B cell (primary cell): Measurements from ENCODE around the gene RNF223. TPM values are rescaled to one million over a fixed set of nuclear protein-coding genes. Genes with fewer than 3 reads are reported as not detected.

ENCODE experiments used
- ATAC-seq: fragments of 200-7000 bp; cut with Tn5 transposase; one replicate; pipeline ENCODE4 v1.10.0; 2021; ENCODE audit warnings: low read depth, mild to moderate bottlenecking, moderate number of reproducible peaks, moderate library complexity
- CTCF ChIA-PET: fragments of 350-600 bp; sonication (Branson Sonifier 250); formaldehyde crosslinking; loops from one replicate; lab custom pipeline; 2021; ENCODE audit warnings: antibody characterized with exemption, inconsistent platforms; lab: Charles Lee
- POLR2A ChIA-PET: fragments of 350-600 bp; sonication (Branson Sonifier 250); formaldehyde crosslinking; loops from one replicate; lab custom pipeline; 2021; ENCODE audit warnings: antibody characterized with exemption; lab: Charles Lee
- DNase-seq: peaks from one replicate; pipeline ENCODE4 v3.0.0; 2013
- H2AFZ ChIP-seq: 2 replicates; pipeline ENCODE4 v1.6.1; 2012; ENCODE audit warnings: mild to moderate bottlenecking, low read depth, low read length; ENCODE audit not compliant: insufficient read depth, poor library complexity, severe bottlenecking
- H3K27ac ChIP-seq, 2 donors: 1 replicate in 1 of 2; 2 replicates in 1 of 2; pipeline ENCODE4 v1.5.1; 2012 to 2013; ENCODE audit warnings: low read length in 2 of 2, mild to moderate bottlenecking in 2 of 2, moderate library complexity in 1 of 2
- H3K27me3 ChIP-seq, 4 experiments: fragments of 200-600 bp in 1 of 4; sonication (generic) in 1 of 4; replicated peaks in 1 of 4; 1 replicate in 2 of 4; 2 replicates in 2 of 4; pipeline versions ENCODE4 v1.6.1 to v1.7.0; 2013 to 2016; ENCODE audit warnings: low read length in 3 of 4, mild to moderate bottlenecking in 2 of 4, mixed read lengths in 1 of 4, moderate library complexity in 1 of 4; ENCODE audit not compliant: insufficient read depth in 4 of 4, control insufficient read depth in 3 of 4; ENCODE audit errors: control extremely low read depth in 1 of 4
- H3K36me3 ChIP-seq, 2 experiments: replicated peaks in 1 of 2; 1 replicate in 1 of 2; 2 replicates in 1 of 2; pipeline versions ENCODE4 v1.6.1 to v1.7.1; 2013; ENCODE audit warnings: low read length in 1 of 2; ENCODE audit not compliant: insufficient read depth in 2 of 2, control insufficient read depth in 1 of 2; ENCODE audit errors: control extremely low read depth in 1 of 2, extremely low read depth in 1 of 2
- H3K4me1 ChIP-seq, 2 donors: fragments of 200-600 bp in 1 of 2; sonication (generic) in 1 of 2; 1 replicate in 1 of 2; 2 replicates in 1 of 2; pipeline versions ENCODE4 v1.5.1 to v1.6.1; 2013 to 2017; ENCODE audit warnings: low read length in 2 of 2; ENCODE audit not compliant: control insufficient read depth in 2 of 2, insufficient read depth in 2 of 2
- H3K4me2 ChIP-seq: replicated peaks from 2 replicates; pipeline ENCODE3; 2012; ENCODE audit warnings: mild to moderate bottlenecking, low read depth, low read length; ENCODE audit not compliant: poor library complexity, severe bottlenecking
- H3K4me3 ChIP-seq, 5 experiments: fragments of 200-600 bp in 1 of 5; sonication (generic) in 1 of 5; 1 replicate in 3 of 5; 2 replicates in 2 of 5; pipeline versions ENCODE4 v1.5.1 to v1.7.0; 2011 to 2016; ENCODE audit warnings: low read length in 4 of 5, mild to moderate bottlenecking in 4 of 5, low read depth in 2 of 5, control low read depth in 1 of 5, moderate library complexity in 1 of 5; ENCODE audit not compliant: insufficient read depth in 1 of 5; ENCODE audit errors: control extremely low read depth in 1 of 5, extremely low read depth in 1 of 5
- H3K79me2 ChIP-seq: fragments of 200-600 bp; sonication (generic); one replicate; pipeline ENCODE4 v1.6.0; 2016; ENCODE audit warnings: low read length; ENCODE audit not compliant: control insufficient read depth, insufficient read depth
- H3K9ac ChIP-seq: fragments of 200-600 bp; sonication (generic); 2 replicates; pipeline ENCODE4 v1.6.1; 2017; ENCODE audit warnings: mild to moderate bottlenecking, low read length, moderate library complexity
- H3K9me3 ChIP-seq, 3 donors: one replicate each; pipeline versions ENCODE4 v1.6.1 to v1.7.1; 2013; ENCODE audit warnings: low read length in 2 of 3; ENCODE audit not compliant: control insufficient read depth in 2 of 3, insufficient read depth in 1 of 3; ENCODE audit errors: control extremely low read depth in 1 of 3
- H4K20me1 ChIP-seq: 2 replicates; pipeline ENCODE4 v1.6.0; 2012; ENCODE audit warnings: mild to moderate bottlenecking, low read length; ENCODE audit not compliant: insufficient read depth, control insufficient read depth, poor library complexity, severe bottlenecking
- H3K27ac Mint-ChIP-seq: one replicate; pipeline ENCODE4 v1.8.0; 2021; ENCODE audit warnings: mixed read lengths
- H3K27me3 Mint-ChIP-seq: one replicate; pipeline ENCODE4 v1.8.0; 2021; ENCODE audit warnings: mixed read lengths
- H3K4me1 Mint-ChIP-seq: one replicate; pipeline ENCODE4 v1.8.0; 2021; ENCODE audit warnings: mixed read lengths
- H3K4me3 Mint-ChIP-seq: one replicate; pipeline ENCODE4 v1.8.0; 2021; ENCODE audit warnings: mixed read lengths
- H3K9me3 Mint-ChIP-seq: one replicate; pipeline ENCODE4 v1.8.0; 2022; ENCODE audit warnings: mixed read lengths; ENCODE audit not compliant: insufficient read depth
- CTCF ChIP-seq: fragments of 200-600 bp; IDR thresholded peaks from one replicate; pipeline ENCODE4 v1.8.0; 2022; ENCODE audit warnings: antibody characterized with exemption, mild to moderate bottlenecking
- EZH2 ChIP-seq: IDR thresholded peaks from 2 replicates; pipeline ENCODE4 v1.6.1; 2012; ENCODE audit warnings: borderline replicate concordance, low read depth, mild to moderate bottlenecking, moderate library complexity, low read length; ENCODE audit not compliant: insufficient read depth, poor library complexity, severe bottlenecking
- WGBS: methylation state at CpG from one replicate; pipeline ENCODE4 v1.1.5; 2013; ENCODE audit warnings: missing lambda C conversion rate; ENCODE audit not compliant: insufficient coverage; 5-methylcytosine and 5-hydroxymethylcytosine counted together
- intact Hi-C: fragments of 100-400 bp; cut with micrococcal nuclease; formaldehyde crosslinking; loops from one replicate; pipeline ENCODE4 v1.10.0; 2022
- polyA plus RNA-seq: library from polyadenylated mRNA; depleted of rRNA; stranded (reverse); fragments of >200 nt; gene quantifications from 2 replicates; pipeline ENCODE4 v1.2.3, GENCODE V29; 2012
- total RNA-seq, 2 donors: library from RNA; stranded (reverse); fragments of 120-200 nt in 1 of 2; gene quantifications; 1 replicate in 1 of 2; 2 replicates in 1 of 2; pipeline versions ENCODE4 v1.2.3 to v1.2.4, GENCODE V29; 2013 to 2022

Gene RNF223
- total and polyA plus RNA-seq, 2 donors (not counting 1 experiment from before 2014, with no cell fraction given): not detected

- CTCF ChIA-PET: interaction anchor here (1.2 kb wide), 1 partner anchor 30 kb away, joined by 3 read pairs; no protein-coding TSS in a partner anchor
- DNase-seq (no peak), ATAC-seq (no peak)
- Mint-ChIP-seq H3K27me3 (no peaks in the 10 kb centered on the region), H3K27ac (no peak overlapping the region), H3K4me1 (no peaks in the 10 kb centered on the region), H3K4me3 (no peak overlapping the region), H3K9me3 (no peaks in the 10 kb centered on the region)
- Histone ChIP-seq H2AFZ (no peak overlapping the region), H3K9ac (no peak overlapping the region), H4K20me1 (no peaks in the 10 kb centered on the region), H3K79me2 (no peaks in the 10 kb centered on the region), H3K27ac (no peak overlapping the region), H3K4me2 (no peak overlapping the region), H3K4me1 (peaks cover 0 to under 1% of the 10 kb centered on the region in 2 donors), H3K36me3 (no peaks in the 10 kb centered on the region), H3K9me3 (no peaks in the 10 kb centered on the region), H3K27me3 (no peaks in the 10 kb centered on the region), H3K4me3 (no peak overlapping the region)
- POLR2A ChIA-PET: no interaction called here
- no peak for TF ChIP-seq EZH2
- TF ChIP-seq CTCF: no peak
- intact Hi-C loops: no loop called here
- 93% methylated on average over 15 of the region's 17 CpGs for WGBS
These were observed 12.8 kb upstream of the RNF223 start for GRCh38 chr1:1086911-1087341.

GRCh38 chr1:1085911-1086841 is 12.1 kb upstream of the RNF223 start:
- intact Hi-C loops: no loop called here
- TF ChIP-seq CTCF: no peak
- no peak for TF ChIP-seq EZH2

More at GRCh38 chr1:1085911-1086841, 12.1 kb upstream of the RNF223 start:
- Histone ChIP-seq H3K27me3 (no peaks in the 10 kb centered on the region), H3K36me3 (no peaks in the 10 kb centered on the region), H3K9ac (no peak overlapping the region), H3K79me2 (no peaks in the 10 kb centered on the region), H4K20me1 (no peaks in the 10 kb centered on the region), H2AFZ (no peak overlapping the region), H3K4me2 (no peak overlapping the region), H3K9me3 (no peaks in the 10 kb centered on the region), H3K4me1 (no peaks in the 10 kb centered on the region), H3K27ac (no peak overlapping the region), H3K4me3 (no peak overlapping the region)
- H3K27ac Mint-ChIP-seq: no peak overlapping the region
- 95% methylated on average over 38 of the region's 38 CpGs for WGBS
- DNase-seq: peak; percentile 10
- H3K9me3 Mint-ChIP-seq: no peaks in the 10 kb centered on the region
- no peak for ATAC-seq
- no peaks in the 10 kb centered on the region for H3K4me1 Mint-ChIP-seq
- ChIA-PET CTCF (interaction anchor here (1.2 kb wide), 1 partner anchor 31 kb away, joined by 3 read pairs; no protein-coding TSS in a partner anchor), POLR2A (no interaction called here)
- no peaks in the 10 kb centered on the region for H3K27me3 Mint-ChIP-seq
- no peak overlapping the region for H3K4me3 Mint-ChIP-seq
